Measurements from ENCODE around the gene S100A10. TPM values are rescaled to one million over a fixed set of nuclear protein-coding genes. Genes with fewer than 3 reads are reported as not detected.

S100A10 gene, protein sequence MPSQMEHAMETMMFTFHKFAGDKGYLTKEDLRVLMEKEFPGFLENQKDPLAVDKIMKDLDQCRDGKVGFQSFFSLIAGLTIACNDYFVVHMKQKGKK
- polyA plus RNA-seq (2013): 1,216 and 1,221 TPM in 2 replicates

DNA sequence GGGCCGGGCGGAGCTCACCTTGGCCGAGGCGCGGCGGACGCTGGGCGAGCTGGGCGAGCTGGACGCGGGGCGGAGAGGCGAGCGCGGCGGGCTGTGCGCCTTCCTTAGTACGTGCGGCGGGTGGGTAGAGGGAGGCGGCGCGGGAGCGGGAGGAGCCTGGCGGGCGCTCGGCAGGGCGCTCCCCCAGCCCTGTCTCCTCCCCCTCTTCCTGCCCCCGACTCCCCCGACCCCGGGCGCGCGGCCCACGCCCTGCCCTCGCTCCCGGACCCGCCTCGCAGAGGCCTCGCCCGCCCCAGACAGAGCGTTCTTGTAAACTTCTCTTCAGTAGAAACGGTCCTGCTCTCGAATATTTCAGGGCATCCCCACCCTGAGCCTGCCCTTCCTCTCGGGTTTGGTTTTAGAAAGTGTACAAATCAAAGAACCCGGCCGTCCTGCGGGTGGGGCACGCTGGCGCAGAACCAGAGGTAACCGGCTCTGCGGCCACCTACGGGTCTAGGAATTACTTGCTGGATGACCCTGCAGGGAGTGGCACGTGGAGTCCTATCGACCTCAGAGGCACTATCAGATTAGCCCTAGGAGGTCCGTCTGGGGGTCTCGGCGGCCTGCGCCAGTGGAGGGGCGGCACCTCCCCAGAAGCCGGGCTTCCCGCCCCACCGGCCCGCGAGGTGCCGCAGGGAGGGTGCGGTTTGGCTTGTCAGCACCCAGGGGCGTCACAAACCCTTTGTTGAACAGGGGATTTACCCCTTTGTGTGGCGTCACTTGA, at the start of gene S100A10:
Gene S100A10 (minus strand): TSS at position 126 of the 763 bp plus-strand sequence. CDS start 7,629 bp downstream, outside the sequence.
- WGBS (ENCODE audit: extremely low coverage, insufficient coverage, insufficient read length): no CpG with 5 or more reads among the region's 69 CpGs
- H3K4ac ChIP-seq (ENCODE audit: low read depth, low read length): peak within 1 kb of the TSS; percentile 95
- peak within 1 kb of the TSS; percentile 32 for H4K12ac ChIP-seq (ENCODE audit: low read depth, low read length)

DNA sequence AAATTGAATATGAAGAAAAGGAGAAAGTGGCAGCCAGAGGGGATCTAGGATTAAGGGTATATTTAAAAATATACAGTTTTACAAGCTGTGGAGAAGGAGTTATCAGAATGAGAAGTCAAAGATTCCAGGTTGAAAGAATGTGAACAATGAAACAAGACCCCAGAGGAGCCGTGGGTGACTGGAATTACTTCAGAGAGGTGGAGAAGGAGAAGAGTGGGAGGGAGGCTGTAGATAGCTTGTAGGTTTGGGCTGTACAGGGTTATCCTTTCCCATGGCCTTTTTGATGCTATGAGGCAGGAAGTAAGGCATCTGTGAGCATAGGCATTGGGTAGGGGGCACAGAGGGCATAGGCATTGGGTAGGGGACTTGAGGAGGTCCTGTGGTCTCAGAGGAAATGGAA, 48.4 kb upstream of the S100A10 start:
- no peak overlapping the region for H2AFZ ChIP-seq (ENCODE audit: insufficient read depth, low read length, poor library complexity)
- H3K9ac ChIP-seq (ENCODE audit: low read length): no peak overlapping the region
- peaks cover 9% of the 10 kb centered on the region for H3K79me1 ChIP-seq (ENCODE audit: low read length)
- H4K91ac ChIP-seq (ENCODE audit: low read depth, low read length): peak overlapping the region; percentile 52
- H2BK120ac ChIP-seq (ENCODE audit: insufficient read depth, low read length, poor library complexity): no peak overlapping the region
- no peak overlapping the region for H3K4ac ChIP-seq (ENCODE audit: low read depth, low read length)
- no peak overlapping the region for H4K8ac ChIP-seq (ENCODE audit: low read depth, low read length)
- H2BK12ac ChIP-seq (ENCODE audit: low read length): peak overlapping the region; percentile 69
- peak overlapping the region; percentile 71 for H2AK5ac ChIP-seq (ENCODE audit: low read length)
- no peaks in the 10 kb centered on the region for H3K9me3 ChIP-seq (ENCODE audit: insufficient read depth, low read depth, low read length)
- H3K18ac ChIP-seq (ENCODE audit: low read length): no peak overlapping the region
- H3K14ac ChIP-seq (ENCODE audit: low read length): peak overlapping the region; percentile 9
- H3K4me2 ChIP-seq (ENCODE audit: low read length): no peak overlapping the region
- no peak for DNase-seq
- no peaks in the 10 kb centered on the region for H3K27me3 ChIP-seq (ENCODE audit: insufficient read depth, low read length)
- no peak overlapping the region for H4K12ac ChIP-seq (ENCODE audit: low read depth, low read length)
- WGBS (ENCODE audit: extremely low coverage, insufficient coverage, insufficient read length): no CpG with 5 or more reads among the region's 1 CpG
- H3K79me2 ChIP-seq (ENCODE audit: control insufficient read depth, insufficient read depth, low read length, poor library complexity): peaks cover 1% of the 10 kb centered on the region
- no peak overlapping the region for H3K23ac ChIP-seq (ENCODE audit: low read length)
- H2BK5ac ChIP-seq (ENCODE audit: low read depth, low read length, poor library complexity): no peak overlapping the region
- H3K4me1 ChIP-seq (ENCODE audit: control insufficient read depth in 1 of 2, insufficient read depth in 2 of 2, low read length in 2 of 2): peaks cover 10 to 11% of the 10 kb centered on the region in 2 experiments
- no peaks in the 10 kb centered on the region for H3K36me3 ChIP-seq (ENCODE audit: control insufficient read depth in 1 of 2, insufficient read depth in 2 of 2, low read length in 2 of 2)
- no peak overlapping the region for H3K4me3 ChIP-seq (ENCODE audit: low read depth, low read length)
- H3K27ac ChIP-seq (ENCODE audit: low read depth, low read length): no peak overlapping the region

More for the DNA sequence above, at the start of gene S100A10:
- Histone ChIP-seq H3K18ac (ENCODE audit: low read length) (peak within 1 kb of the TSS; percentile 90), H3K79me1 (ENCODE audit: low read length) (peaks cover 38% of the 10 kb centered on the region), H3K4me2 (ENCODE audit: low read length) (peak within 1 kb of the TSS; percentile 93), H2BK5ac (ENCODE audit: low read depth, low read length, poor library complexity) (peak within 1 kb of the TSS; percentile 74), H3K27me3 (ENCODE audit: insufficient read depth, low read length) (no peaks in the 10 kb centered on the region), H4K91ac (ENCODE audit: low read depth, low read length) (peak within 1 kb of the TSS; percentile 83), H3K4me1 (ENCODE audit: control insufficient read depth in 1 of 2, insufficient read depth in 2 of 2, low read length in 2 of 2) (peaks cover 19 to 30% of the 10 kb centered on the region in 2 experiments), H3K14ac (ENCODE audit: low read length) (peak within 1 kb of the TSS; percentile 82), H4K8ac (ENCODE audit: low read depth, low read length) (peak within 1 kb of the TSS; percentile 79), H3K27ac (ENCODE audit: low read depth, low read length) (peak within 1 kb of the TSS; percentile 91), H3K36me3 (ENCODE audit: control insufficient read depth in 1 of 2, insufficient read depth in 2 of 2, low read length in 2 of 2) (peaks cover 0 to 2% of the 10 kb centered on the region in 2 experiments), H2BK120ac (ENCODE audit: insufficient read depth, low read length, poor library complexity) (peak within 1 kb of the TSS; percentile 84), H2AK5ac (ENCODE audit: low read length) (peak within 1 kb of the TSS; percentile 45), H2AFZ (ENCODE audit: insufficient read depth, low read length, poor library complexity) (peak within 1 kb of the TSS; percentile 38), H3K23ac (ENCODE audit: low read length) (peak within 1 kb of the TSS; percentile 87), H2BK12ac (ENCODE audit: low read length) (peak within 1 kb of the TSS; percentile 87), H3K9me3 (ENCODE audit: insufficient read depth, low read depth, low read length) (peaks cover 2% of the 10 kb centered on the region), H3K4me3 (ENCODE audit: low read depth, low read length) (peak within 1 kb of the TSS; percentile 98), H3K79me2 (ENCODE audit: control insufficient read depth, insufficient read depth, low read length, poor library complexity) (peaks cover 18% of the 10 kb centered on the region), H3K9ac (ENCODE audit: low read length) (peak within 1 kb of the TSS; percentile 87)
- DNase-seq: peak; percentile 90 to 95

DNA sequence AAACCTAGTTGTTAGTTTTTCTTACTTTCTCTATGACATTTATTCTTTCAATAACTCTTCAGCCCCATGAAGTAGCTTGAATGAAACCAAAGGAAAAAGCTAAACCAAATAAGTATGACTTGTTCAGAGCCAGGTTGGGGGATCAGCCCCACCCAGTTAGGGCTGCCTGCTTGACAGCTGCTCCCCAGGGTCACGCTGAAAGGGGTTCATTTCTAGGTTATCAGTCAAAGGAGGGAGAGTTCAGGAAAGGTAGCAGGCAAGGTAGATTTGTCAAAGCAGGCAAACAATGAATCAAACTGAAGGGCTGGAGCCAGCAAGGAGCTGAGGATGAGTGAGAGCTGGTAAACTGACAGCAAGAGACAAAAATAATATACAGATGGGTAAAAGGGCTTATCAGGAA, 46.2 kb upstream of the S100A10 start:
- H3K9ac ChIP-seq (ENCODE audit: low read length): no peak overlapping the region
- no peaks in the 10 kb centered on the region for H3K36me3 ChIP-seq (ENCODE audit: control insufficient read depth in 1 of 2, insufficient read depth in 2 of 2, low read length in 2 of 2)
- H3K18ac ChIP-seq (ENCODE audit: low read length): no peak overlapping the region
- peaks cover 13% of the 10 kb centered on the region for H3K79me2 ChIP-seq (ENCODE audit: control insufficient read depth, insufficient read depth, low read length, poor library complexity)
- H2BK5ac ChIP-seq (ENCODE audit: low read depth, low read length, poor library complexity): no peak overlapping the region
- no peak overlapping the region for H2BK120ac ChIP-seq (ENCODE audit: insufficient read depth, low read length, poor library complexity)
- no peak overlapping the region for H3K4me2 ChIP-seq (ENCODE audit: low read length)
- no peak overlapping the region for H2AFZ ChIP-seq (ENCODE audit: insufficient read depth, low read length, poor library complexity)
- H2BK12ac ChIP-seq (ENCODE audit: low read length): peak overlapping the region; percentile 42
- peak overlapping the region; percentile 7 for H4K91ac ChIP-seq (ENCODE audit: low read depth, low read length)
- no peak overlapping the region for H2AK5ac ChIP-seq (ENCODE audit: low read length)
- no peak overlapping the region for H4K8ac ChIP-seq (ENCODE audit: low read depth, low read length)
- no peak overlapping the region for H3K23ac ChIP-seq (ENCODE audit: low read length)
- no peak overlapping the region for H4K12ac ChIP-seq (ENCODE audit: low read depth, low read length)
- no peak overlapping the region for H3K27ac ChIP-seq (ENCODE audit: low read depth, low read length)
- no peaks in the 10 kb centered on the region for H3K9me3 ChIP-seq (ENCODE audit: insufficient read depth, low read depth, low read length)
- H3K27me3 ChIP-seq (ENCODE audit: insufficient read depth, low read length): no peaks in the 10 kb centered on the region
- no peak overlapping the region for H3K4ac ChIP-seq (ENCODE audit: low read depth, low read length)
- no peak overlapping the region for H3K4me3 ChIP-seq (ENCODE audit: low read depth, low read length)
- peaks cover 21% of the 10 kb centered on the region for H3K79me1 ChIP-seq (ENCODE audit: low read length)
- no peak for DNase-seq
- WGBS (ENCODE audit: extremely low coverage, insufficient coverage, insufficient read length): no CpG with 5 or more reads among the region's 1 CpG
- no peak overlapping the region for H3K14ac ChIP-seq (ENCODE audit: low read length)
- peaks cover 5% of the 10 kb centered on the region in 2 experiments for H3K4me1 ChIP-seq (ENCODE audit: control insufficient read depth in 1 of 2, insufficient read depth in 2 of 2, low read length in 2 of 2)

DNA sequence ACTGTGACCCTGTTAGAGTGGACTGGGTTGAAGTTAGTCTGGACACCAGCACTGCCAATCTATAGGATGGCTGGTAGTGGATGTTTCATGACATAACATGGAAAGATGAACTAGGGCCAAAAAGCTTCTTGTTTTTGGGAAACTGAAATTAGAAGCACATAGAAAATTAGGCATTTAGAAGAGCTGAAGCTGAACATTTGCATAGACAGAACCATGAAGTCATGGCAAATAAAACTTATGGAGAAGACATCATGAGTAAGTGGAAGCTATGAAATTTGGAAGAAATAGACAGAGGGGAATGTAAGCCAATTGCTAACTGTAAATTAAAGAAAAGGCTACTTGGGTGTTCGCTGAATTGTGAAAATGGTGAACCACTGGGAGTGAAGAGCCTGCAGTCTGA, 45.8 kb upstream of the S100A10 start:
- Histone ChIP-seq H2AFZ (ENCODE audit: insufficient read depth, low read length, poor library complexity) (no peak overlapping the region), H3K4me3 (ENCODE audit: low read depth, low read length) (no peak overlapping the region), H4K91ac (ENCODE audit: low read depth, low read length) (no peak overlapping the region), H3K4me1 (ENCODE audit: control insufficient read depth in 1 of 2, insufficient read depth in 2 of 2, low read length in 2 of 2) (peaks cover 5 to 6% of the 10 kb centered on the region in 2 experiments), H3K23ac (ENCODE audit: low read length) (no peak overlapping the region), H3K36me3 (ENCODE audit: control insufficient read depth in 1 of 2, insufficient read depth in 2 of 2, low read length in 2 of 2) (no peaks in the 10 kb centered on the region), H2BK120ac (ENCODE audit: insufficient read depth, low read length, poor library complexity) (no peak overlapping the region), H3K79me2 (ENCODE audit: control insufficient read depth, insufficient read depth, low read length, poor library complexity) (peaks cover 17% of the 10 kb centered on the region), H2AK5ac (ENCODE audit: low read length) (peak overlapping the region; percentile 71), H2BK12ac (ENCODE audit: low read length) (peak overlapping the region; percentile 47), H3K4ac (ENCODE audit: low read depth, low read length) (no peak overlapping the region), H4K12ac (ENCODE audit: low read depth, low read length) (no peak overlapping the region), H3K27me3 (ENCODE audit: insufficient read depth, low read length) (no peaks in the 10 kb centered on the region), H3K9ac (ENCODE audit: low read length) (no peak overlapping the region), H3K18ac (ENCODE audit: low read length) (no peak overlapping the region), H3K14ac (ENCODE audit: low read length) (no peak overlapping the region), H4K8ac (ENCODE audit: low read depth, low read length) (no peak overlapping the region), H3K79me1 (ENCODE audit: low read length) (peaks cover 25% of the 10 kb centered on the region), H3K4me2 (ENCODE audit: low read length) (no peak overlapping the region), H2BK5ac (ENCODE audit: low read depth, low read length, poor library complexity) (no peak overlapping the region), H3K27ac (ENCODE audit: low read depth, low read length) (no peak overlapping the region), H3K9me3 (ENCODE audit: insufficient read depth, low read depth, low read length) (no peaks in the 10 kb centered on the region)
- DNase-seq: no peak
- no CpG with 5 or more reads among the region's 1 CpG for WGBS (ENCODE audit: extremely low coverage, insufficient coverage, insufficient read length)
